H9 (cell line): ENCODE data around the gene AIMP2. TPM values are rescaled to one million over a fixed set of nuclear protein-coding genes. Genes with fewer than 3 reads are reported as not detected.

ENCODE experiments used
- DNase-seq: peaks from one replicate; pipeline ENCODE4 v3.0.0-alpha.2; 2017
- H2AFZ ChIP-seq: one replicate; pipeline ENCODE4 v1.6.1; 2013; ENCODE audit warnings: mild to moderate bottlenecking, low read length, control low read depth, moderate library complexity
- H2AK5ac ChIP-seq: 2 replicates; pipeline ENCODE4 v1.6.1; 2013; ENCODE audit warnings: low read length, control low read depth, mixed read lengths; ENCODE audit not compliant: insufficient read length
- H2BK120ac ChIP-seq: one replicate; pipeline ENCODE4 v1.6.1; 2013; ENCODE audit warnings: low read depth, mild to moderate bottlenecking, low read length, control low read depth, inconsistent platforms; ENCODE audit not compliant: poor library complexity, severe bottlenecking
- H2BK12ac ChIP-seq: 2 replicates; pipeline ENCODE4 v1.6.1; 2013; ENCODE audit warnings: low read length, control low read depth, mixed read lengths, low read depth; ENCODE audit not compliant: insufficient read length
- H2BK15ac ChIP-seq: 2 replicates; pipeline ENCODE4 v1.6.1; 2013; ENCODE audit warnings: low read depth, low read length, control low read depth
- H2BK20ac ChIP-seq: one replicate; pipeline ENCODE4 v1.6.1; 2013; ENCODE audit warnings: low read depth, mild to moderate bottlenecking, low read length, control low read depth, inconsistent platforms; ENCODE audit not compliant: poor library complexity, severe bottlenecking
- H2BK5ac ChIP-seq: 2 replicates; pipeline ENCODE4 v1.6.1; 2013; ENCODE audit warnings: low read length, control low read depth, mixed read lengths; ENCODE audit not compliant: insufficient read length
- H3K14ac ChIP-seq: 2 replicates; pipeline ENCODE4 v1.6.1; 2013; ENCODE audit warnings: low read length, control low read depth; ENCODE audit not compliant: insufficient read depth
- H3K18ac ChIP-seq: 2 replicates; pipeline ENCODE4 v1.6.1; 2013; ENCODE audit warnings: low read depth, mild to moderate bottlenecking, mixed read lengths, low read length, control low read depth; ENCODE audit not compliant: insufficient read length
- H3K23ac ChIP-seq: 2 replicates; pipeline ENCODE4 v1.6.1; 2013; ENCODE audit warnings: low read length, control low read depth, mixed read lengths, low read depth; ENCODE audit not compliant: insufficient read length
- H3K23me2 ChIP-seq: 2 replicates; pipeline ENCODE4 v1.6.1; 2013; ENCODE audit warnings: low read depth, mild to moderate bottlenecking, mixed read lengths, low read length, control low read depth; ENCODE audit not compliant: insufficient read length, poor library complexity, severe bottlenecking
- H3K27ac ChIP-seq: 2 replicates; pipeline ENCODE4 v1.5.1; 2013; ENCODE audit warnings: low read length, control low read depth, mixed read lengths, low read depth; ENCODE audit not compliant: insufficient read length
- H3K27me3 ChIP-seq: 2 replicates; pipeline ENCODE4 v1.6.1; 2013; ENCODE audit warnings: low read length, control low read depth, inconsistent platforms; ENCODE audit not compliant: insufficient read depth
- H3K4ac ChIP-seq: 2 replicates; pipeline ENCODE4 v1.6.1; 2013; ENCODE audit warnings: low read depth, mild to moderate bottlenecking, control low read depth, inconsistent platforms, low read length, moderate library complexity
- H3K4me1 ChIP-seq: 2 replicates; pipeline ENCODE4 v1.6.1; 2013; ENCODE audit warnings: low read length, control low read depth, inconsistent platforms; ENCODE audit not compliant: insufficient read depth
- H3K4me2 ChIP-seq: 2 replicates; pipeline ENCODE4 v1.6.1; 2013; ENCODE audit warnings: low read length, control low read depth, mixed read lengths; ENCODE audit not compliant: insufficient read length, insufficient read depth
- H3K56ac ChIP-seq: 2 replicates; pipeline ENCODE4 v1.6.1; 2013; ENCODE audit warnings: low read depth, mild to moderate bottlenecking, mixed read lengths, low read length, control low read depth; ENCODE audit not compliant: insufficient read length
- H3K79me1 ChIP-seq: 2 replicates; pipeline ENCODE4 v1.6.1; 2013; ENCODE audit warnings: low read depth, mild to moderate bottlenecking, moderate library complexity, low read length, control low read depth, inconsistent platforms; ENCODE audit not compliant: insufficient read depth, poor library complexity, severe bottlenecking
- H3K79me2 ChIP-seq: 2 replicates; pipeline ENCODE4 v1.6.1; 2013; ENCODE audit warnings: low read length, control low read depth, inconsistent platforms; ENCODE audit not compliant: insufficient read depth
- H3K9ac ChIP-seq: 2 replicates; pipeline ENCODE4 v1.6.1; 2013; ENCODE audit warnings: low read length, control low read depth, mixed read lengths; ENCODE audit not compliant: insufficient read length; ENCODE audit errors: extremely low read depth
- H3K9me3 ChIP-seq: one replicate; pipeline ENCODE4 v1.6.1; 2013; ENCODE audit warnings: low read depth, low read length, inconsistent platforms; ENCODE audit not compliant: control insufficient read depth
- H3T11ph ChIP-seq: one replicate; pipeline ENCODE4 v1.6.1; 2013; ENCODE audit warnings: mild to moderate bottlenecking, low read length, control low read depth, inconsistent platforms
- H4K20me1 ChIP-seq: one replicate; pipeline ENCODE4 v1.6.1; 2013; ENCODE audit not compliant: control insufficient read depth, insufficient read length, insufficient read depth
- H4K5ac ChIP-seq: 2 replicates; pipeline ENCODE4 v1.6.1; 2013; ENCODE audit warnings: low read depth, mild to moderate bottlenecking, mixed read lengths, low read length, control low read depth; ENCODE audit not compliant: insufficient read length
- H4K8ac ChIP-seq: replicated peaks from 2 replicates; pipeline ENCODE4 v1.6.1; 2013; ENCODE audit warnings: low read length, control low read depth, mixed read lengths, low read depth; ENCODE audit not compliant: insufficient read length
- H4K91ac ChIP-seq: 2 replicates; pipeline ENCODE4 v1.6.1; 2013; ENCODE audit warnings: low read depth, mild to moderate bottlenecking, moderate library complexity, mixed read lengths, low read length, control low read depth; ENCODE audit not compliant: insufficient read length
- H3K27ac Mint-ChIP-seq, 3 experiments: 2 replicates in 2 of 3; 3 replicates in 1 of 3; pipeline ENCODE4 v1.8.0; 2020 to 2021; ENCODE audit warnings: mixed read lengths in 3 of 3, mild to moderate bottlenecking in 1 of 3, moderate library complexity in 1 of 3
- H3K27me3 Mint-ChIP-seq: 2 replicates; pipeline ENCODE4 v1.8.0; 2021; ENCODE audit warnings: low read depth, mild to moderate bottlenecking, moderate library complexity, mixed read lengths
- H3K36me3 Mint-ChIP-seq, 3 experiments: 2 replicates in 2 of 3; 3 replicates in 1 of 3; pipeline ENCODE4 v1.8.0; 2020 to 2021; ENCODE audit warnings: low read depth in 3 of 3, mixed read lengths in 3 of 3; ENCODE audit not compliant: insufficient read depth in 1 of 3
- H3K4me1 Mint-ChIP-seq, 2 experiments: 2 replicates each; pipeline ENCODE4 v1.8.0; 2020; ENCODE audit warnings: mixed read lengths in 2 of 2
- H3K4me3 Mint-ChIP-seq, 2 experiments: 2 replicates in 1 of 2; 3 replicates in 1 of 2; pipeline ENCODE4 v1.8.0; 2020 to 2021; ENCODE audit warnings: mild to moderate bottlenecking in 2 of 2, mixed read lengths in 2 of 2, moderate library complexity in 1 of 2
- H3K9me3 Mint-ChIP-seq, 2 experiments: 2 replicates in 1 of 2; 3 replicates in 1 of 2; pipeline ENCODE4 v1.8.0; 2020; ENCODE audit warnings: mild to moderate bottlenecking in 2 of 2, mixed read lengths in 2 of 2, moderate library complexity in 1 of 2
- CTCF ChIP-seq: fragments of 200-600 bp; sonication (generic); conservative IDR thresholded peaks from 3 replicates; pipeline ENCODE4 v1.8.0; 2021; ENCODE audit warnings: antibody characterized with exemption, mild to moderate bottlenecking
- WGBS: extraction: QIAGEN DNeasy Blood & Tissue Kit; methylation state at CpG from one replicate; pipeline ENCODE4 v1.1.7; 2013; ENCODE audit warnings: missing lambda C conversion rate, low lambda C conversion rate, mixed read lengths; ENCODE audit not compliant: insufficient read length; ENCODE audit errors: extremely low coverage; 5-methylcytosine and 5-hydroxymethylcytosine counted together
- total RNA-seq: library from RNA; stranded (reverse); gene quantifications from 2 replicates; pipeline ENCODE4 v1.2.1, GENCODE V29; 2021

AIMP2 gene
- total RNA-seq, 1 experiment from 2014 or later = 78.2 TPM

DNA sequence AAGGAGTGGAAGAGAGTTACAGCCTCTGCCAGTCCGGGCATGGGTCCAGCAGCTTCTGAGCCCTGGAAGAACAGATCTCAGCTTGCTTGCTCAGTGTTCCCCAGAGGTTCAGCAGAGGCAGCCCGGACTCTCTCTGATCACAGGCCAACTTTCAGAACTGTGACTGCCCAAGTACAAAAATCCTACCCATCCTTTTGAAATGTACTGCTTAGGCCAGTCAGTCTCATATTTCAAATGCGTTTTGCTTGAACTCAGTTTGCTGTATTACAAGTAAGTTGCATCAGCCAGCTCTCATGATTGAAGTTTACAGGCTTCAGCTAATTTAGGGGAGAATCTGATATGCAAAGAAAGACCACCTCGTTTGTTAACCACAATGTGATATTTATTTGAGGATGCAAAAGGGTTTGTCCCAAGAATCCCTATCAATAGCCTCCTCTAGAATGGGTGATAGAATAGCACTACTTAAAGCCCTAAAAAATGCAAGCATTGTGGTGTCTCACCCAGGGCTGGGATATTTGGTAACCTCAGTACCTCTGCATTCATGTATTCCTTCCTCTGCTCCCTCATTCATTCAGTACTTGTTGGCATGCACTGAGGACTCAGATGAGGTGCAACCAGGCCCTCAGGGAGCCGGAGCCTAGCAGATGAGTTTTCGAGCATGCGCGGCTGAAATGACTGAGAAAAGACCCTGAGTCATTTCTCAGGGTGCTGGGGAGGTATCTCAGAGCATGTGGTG is 7.0 kb downstream of the AIMP2 start:
- Histone ChIP-seq H2BK20ac (no peak overlapping the region), H2AFZ (no peak overlapping the region), H2BK15ac (no peak overlapping the region), H3K27ac (no peak overlapping the region), H3K4me1 (no peaks in the 10 kb centered on the region), H3K56ac (no peak overlapping the region), H3T11ph (no peak overlapping the region), H3K4me2 (no peak overlapping the region), H3K27me3 (no peaks in the 10 kb centered on the region), H3K18ac (no peak overlapping the region), H4K20me1 (peaks cover 2% of the 10 kb centered on the region), H2AK5ac (no peak overlapping the region), H4K8ac (no peak overlapping the region), H3K9me3 (no peaks in the 10 kb centered on the region), H3K79me1 (peaks cover 1% of the 10 kb centered on the region), H3K23ac (no peak overlapping the region), H2BK5ac (no peak overlapping the region), H2BK12ac (no peak overlapping the region), H4K91ac (no peak overlapping the region), H3K14ac (no peak overlapping the region), H3K9ac (no peak overlapping the region), H2BK120ac (no peak overlapping the region), H3K79me2 (peaks cover 2% of the 10 kb centered on the region; the same call in 1 of the 2 replicates), H3K23me2 (no peaks in the 10 kb centered on the region), H3K4ac (no peak overlapping the region), H4K5ac (no peak overlapping the region)
- no peaks in the 10 kb centered on the region for H3K9me3 Mint-ChIP-seq
- no peak for TF ChIP-seq CTCF
- peaks cover 69 to 94% (median 85%) of the 10 kb centered on the region in 3 experiments for H3K36me3 Mint-ChIP-seq
- H3K4me3 Mint-ChIP-seq = no peak overlapping the region; a peak in 1 of 5 replicates
- H3K27me3 Mint-ChIP-seq = no peaks in the 10 kb centered on the region
- peak overlapping the region; percentile 39 to 82 (median 57); a peak in 4 of 7 replicates for H3K27ac Mint-ChIP-seq
- H3K4me1 Mint-ChIP-seq = peaks cover 3 to 5% of the 10 kb centered on the region in 2 experiments
- no peak for DNase-seq
- no CpG with 5 or more reads among the region's 8 CpGs for WGBS
